ENCODE measurements around the gene SCAI.

Gene SCAI

DNA sequence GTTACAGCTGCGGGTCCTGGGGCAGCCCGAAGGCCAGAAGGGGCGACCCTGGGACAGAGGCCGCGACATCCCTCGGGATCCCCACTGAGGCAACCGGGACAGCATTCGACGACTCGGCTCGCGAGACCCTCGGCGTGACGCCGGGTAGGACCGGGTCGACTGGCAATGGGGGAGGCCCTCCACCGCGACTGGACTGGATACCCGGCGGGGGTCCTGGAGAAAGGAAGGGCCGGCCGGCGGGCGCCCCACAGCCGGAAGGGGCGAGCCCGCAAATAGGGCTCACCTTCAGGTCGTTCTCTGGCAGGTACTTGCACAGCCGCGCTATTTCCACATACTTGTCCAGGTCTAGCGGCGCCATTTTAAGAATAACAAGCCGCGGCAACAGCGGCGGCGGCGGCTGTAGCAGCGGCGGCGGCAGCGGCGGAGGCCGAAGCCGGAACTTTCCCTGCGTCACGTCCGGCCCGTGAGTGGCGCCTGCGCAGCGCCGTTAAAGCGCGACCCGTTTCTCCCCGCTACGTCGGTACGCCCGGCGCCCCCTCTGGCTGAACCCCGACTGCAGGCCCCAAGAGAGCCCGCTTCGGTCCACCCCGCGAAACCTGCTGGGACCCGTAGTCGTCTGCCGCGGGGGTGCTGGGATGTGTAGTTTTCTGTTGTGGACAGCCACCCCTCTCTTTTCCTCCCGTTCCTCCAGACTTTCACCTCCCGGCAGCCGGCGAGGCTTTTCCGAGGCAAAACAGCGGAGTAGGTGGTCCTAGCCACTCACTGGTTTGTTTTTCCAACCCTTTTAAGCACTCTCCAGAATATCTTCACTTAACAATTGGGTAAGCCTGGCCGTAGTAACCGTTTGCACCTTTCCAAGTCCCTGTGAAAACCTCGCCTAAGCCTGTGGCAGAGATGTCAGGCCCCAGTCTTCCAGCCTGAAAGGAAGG is 46.3 kb upstream of the SCAI start, which contains the start of gene PPP6C (continued):
- TF ChIP-seq, protein P1, sequence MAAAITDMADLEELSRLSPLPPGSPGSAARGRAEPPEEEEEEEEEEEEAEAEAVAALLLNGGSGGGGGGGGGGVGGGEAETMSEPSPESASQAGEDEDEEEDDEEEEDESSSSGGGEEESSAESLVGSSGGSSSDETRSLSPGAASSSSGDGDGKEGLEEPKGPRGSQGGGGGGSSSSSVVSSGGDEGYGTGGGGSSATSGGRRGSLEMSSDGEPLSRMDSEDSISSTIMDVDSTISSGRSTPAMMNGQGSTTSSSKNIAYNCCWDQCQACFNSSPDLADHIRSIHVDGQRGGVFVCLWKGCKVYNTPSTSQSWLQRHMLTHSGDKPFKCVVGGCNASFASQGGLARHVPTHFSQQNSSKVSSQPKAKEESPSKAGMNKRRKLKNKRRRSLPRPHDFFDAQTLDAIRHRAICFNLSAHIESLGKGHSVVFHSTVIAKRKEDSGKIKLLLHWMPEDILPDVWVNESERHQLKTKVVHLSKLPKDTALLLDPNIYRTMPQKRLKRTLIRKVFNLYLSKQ (tag by site-specific recombination; IDR thresholded peaks at IDR 0.05; ENCODE audit: borderline replicate concordance), result no peak
- TF ChIP-seq ZIC2 (tag by site-specific recombination; IDR thresholded peaks at IDR 0.05) (peak; percentile 45; the same call in 1 of the 2 replicates), ZNF571 (tag by site-specific recombination; IDR thresholded peaks at IDR 0.05) (no peak), ZFP41 (tag by site-specific recombination; IDR thresholded peaks at IDR 0.05; ENCODE audit: borderline replicate concordance) (no peak), PBX3 (CRISPR knock-in tag; IDR thresholded peaks at IDR 0.05) (peak; percentile 36; the same call in 1 of the 2 replicates), ZNF626 (tag by site-specific recombination; IDR thresholded peaks at IDR 0.05) (no peak), ZFP3 (tag by site-specific recombination; IDR thresholded peaks at IDR 0.05; ENCODE audit: low read depth) (no peak), ZNF280D (tag by site-specific recombination; IDR thresholded peaks at IDR 0.05) (no peak), ZBTB17 (tag by site-specific recombination; IDR thresholded peaks at IDR 0.05) (peak; percentile 65), CTCF (tag by site-specific recombination; IDR thresholded peaks at IDR 0.05) (peak; percentile 92), ZNF596 (tag by site-specific recombination; IDR thresholded peaks at IDR 0.05) (no peak), ZNF175 (tag by site-specific recombination; IDR thresholded peaks at IDR 0.05) (no peak), ZNF121 (tag by site-specific recombination; IDR thresholded peaks at IDR 0.05) (no peak), ZNF302 (tag by site-specific recombination; IDR thresholded peaks at IDR 0.05; ENCODE audit: low read depth) (no peak), ZNF561 (tag by site-specific recombination; IDR thresholded peaks at IDR 0.05; ENCODE audit: borderline replicate concordance) (no peak), HOXC10 (CRISPR knock-in tag; IDR thresholded peaks at IDR 0.05) (0 out of 2 replicates have a peak, but pooled peaks have one; percentile 40), ZNF670 (tag by site-specific recombination; IDR thresholded peaks at IDR 0.05; ENCODE audit: low read depth) (no peak), ZNF843 (tag by site-specific recombination; IDR thresholded peaks at IDR 0.05) (no peak), ZNF560 (tag by site-specific recombination; IDR thresholded peaks at IDR 0.05; ENCODE audit: borderline replicate concordance) (0 out of 2 replicates have a peak, but pooled peaks have one; percentile 54), YY1 (tag by site-specific recombination; IDR thresholded peaks at IDR 0.05) (peak; percentile 74), ZNF660 (tag by site-specific recombination; IDR thresholded peaks at IDR 0.05) (0 out of 2 replicates have a peak, but pooled peaks have one; percentile 31), ZNF549 (tag by site-specific recombination; IDR thresholded peaks at IDR 0.05) (no peak)
- TF ChIP-seq, protein P2, sequence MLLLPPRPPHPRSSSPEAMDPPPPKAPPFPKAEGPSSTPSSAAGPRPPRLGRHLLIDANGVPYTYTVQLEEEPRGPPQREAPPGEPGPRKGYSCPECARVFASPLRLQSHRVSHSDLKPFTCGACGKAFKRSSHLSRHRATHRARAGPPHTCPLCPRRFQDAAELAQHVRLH (tag by site-specific recombination; IDR thresholded peaks at IDR 0.05), result 0 out of 2 replicates have a peak, but pooled peaks have one; percentile 21
- TF ChIP-seq, protein P3, sequence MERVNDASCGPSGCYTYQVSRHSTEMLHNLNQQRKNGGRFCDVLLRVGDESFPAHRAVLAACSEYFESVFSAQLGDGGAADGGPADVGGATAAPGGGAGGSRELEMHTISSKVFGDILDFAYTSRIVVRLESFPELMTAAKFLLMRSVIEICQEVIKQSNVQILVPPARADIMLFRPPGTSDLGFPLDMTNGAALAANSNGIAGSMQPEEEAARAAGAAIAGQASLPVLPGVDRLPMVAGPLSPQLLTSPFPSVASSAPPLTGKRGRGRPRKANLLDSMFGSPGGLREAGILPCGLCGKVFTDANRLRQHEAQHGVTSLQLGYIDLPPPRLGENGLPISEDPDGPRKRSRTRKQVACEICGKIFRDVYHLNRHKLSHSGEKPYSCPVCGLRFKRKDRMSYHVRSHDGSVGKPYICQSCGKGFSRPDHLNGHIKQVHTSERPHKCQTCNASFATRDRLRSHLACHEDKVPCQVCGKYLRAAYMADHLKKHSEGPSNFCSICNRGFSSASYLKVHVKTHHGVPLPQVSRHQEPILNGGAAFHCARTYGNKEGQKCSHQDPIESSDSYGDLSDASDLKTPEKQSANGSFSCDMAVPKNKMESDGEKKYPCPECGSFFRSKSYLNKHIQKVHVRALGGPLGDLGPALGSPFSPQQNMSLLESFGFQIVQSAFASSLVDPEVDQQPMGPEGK (tag by site-specific recombination; IDR thresholded peaks at IDR 0.05), result peak; percentile 80
- TF ChIP-seq, protein P4, sequence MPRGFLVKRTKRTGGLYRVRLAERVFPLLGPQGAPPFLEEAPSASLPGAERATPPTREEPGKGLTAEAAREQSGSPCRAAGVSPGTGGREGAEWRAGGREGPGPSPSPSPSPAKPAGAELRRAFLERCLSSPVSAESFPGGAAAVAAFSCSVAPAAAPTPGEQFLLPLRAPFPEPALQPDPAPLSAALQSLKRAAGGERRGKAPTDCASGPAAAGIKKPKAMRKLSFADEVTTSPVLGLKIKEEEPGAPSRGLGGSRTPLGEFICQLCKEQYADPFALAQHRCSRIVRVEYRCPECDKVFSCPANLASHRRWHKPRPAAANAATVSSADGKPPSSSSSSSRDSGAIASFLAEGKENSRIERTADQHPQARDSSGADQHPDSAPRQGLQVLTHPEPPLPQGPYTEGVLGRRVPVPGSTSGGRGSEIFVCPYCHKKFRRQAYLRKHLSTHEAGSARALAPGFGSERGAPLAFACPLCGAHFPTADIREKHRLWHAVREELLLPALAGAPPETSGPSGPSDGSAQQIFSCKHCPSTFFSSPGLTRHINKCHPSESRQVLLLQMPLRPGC (tag by site-specific recombination; IDR thresholded peaks at IDR 0.05), result no peak
